ENCODE measurements around the gene ULK4.

GRCh38 chr3:41701191-41701698 is 260.7 kb downstream of the ULK4 start:
- TF ChIP-seq POLR2A (IDR thresholded peaks at IDR 0.05): no peak
- TF ChIP-seq CTCF (IDR thresholded peaks at IDR 0.05): no peak

Data from lower leg skin (tissue), 3 donors.